Large intestine (tissue), 3 donors: ENCODE results near the gene CDA. TPM values are rescaled to one million over a fixed set of nuclear protein-coding genes. Genes with fewer than 3 reads are reported as not detected.
"Not testable (repeated sequence)": the region's sequence is repeated elsewhere in the genome, so short reads cannot be mapped to it uniquely, and the experiment has no call there.

Source experiments
- DNase-seq, 2 donors: peaks; one replicate each; pipeline versions ENCODE4 v3.0.0 to v3.0.0-alpha.2; 2013
- H3K27ac ChIP-seq: one replicate; pipeline ENCODE4 v1.5.1; 2013; ENCODE audit warnings: low read length
- H3K27me3 ChIP-seq: 2 replicates; pipeline ENCODE4 v1.6.1; 2013; ENCODE audit warnings: low read length; ENCODE audit not compliant: control insufficient read depth, insufficient read depth
- H3K36me3 ChIP-seq: 2 replicates; pipeline ENCODE4 v1.6.1; 2013; ENCODE audit warnings: low read length; ENCODE audit not compliant: control insufficient read depth, insufficient read depth
- H3K4me1 ChIP-seq: one replicate; pipeline ENCODE4 v1.6.1; 2013; ENCODE audit warnings: low read length; ENCODE audit not compliant: control insufficient read depth, insufficient read depth
- H3K4me3 ChIP-seq: one replicate; pipeline ENCODE4 v1.5.1; 2013; ENCODE audit warnings: low read length
- H3K9me3 ChIP-seq: one replicate; pipeline ENCODE4 v1.6.1; 2013; ENCODE audit warnings: mild to moderate bottlenecking, low read depth, low read length, moderate library complexity; ENCODE audit not compliant: control insufficient read depth
- WGBS: methylation state at CpG from one replicate; pipeline ENCODE4 v1.1.5; 2013; ENCODE audit warnings: low lambda C conversion rate; ENCODE audit not compliant: insufficient coverage; 5-methylcytosine and 5-hydroxymethylcytosine counted together
- polyA plus RNA-seq: library from polyadenylated mRNA; unstranded; fragments of 120-200 nt; gene quantifications from one replicate; pipeline ENCODE4 v1.2.1, GENCODE V29; 2013

Gene CDA
- polyA plus RNA-seq, 1 donor: 0.64 TPM

DNA sequence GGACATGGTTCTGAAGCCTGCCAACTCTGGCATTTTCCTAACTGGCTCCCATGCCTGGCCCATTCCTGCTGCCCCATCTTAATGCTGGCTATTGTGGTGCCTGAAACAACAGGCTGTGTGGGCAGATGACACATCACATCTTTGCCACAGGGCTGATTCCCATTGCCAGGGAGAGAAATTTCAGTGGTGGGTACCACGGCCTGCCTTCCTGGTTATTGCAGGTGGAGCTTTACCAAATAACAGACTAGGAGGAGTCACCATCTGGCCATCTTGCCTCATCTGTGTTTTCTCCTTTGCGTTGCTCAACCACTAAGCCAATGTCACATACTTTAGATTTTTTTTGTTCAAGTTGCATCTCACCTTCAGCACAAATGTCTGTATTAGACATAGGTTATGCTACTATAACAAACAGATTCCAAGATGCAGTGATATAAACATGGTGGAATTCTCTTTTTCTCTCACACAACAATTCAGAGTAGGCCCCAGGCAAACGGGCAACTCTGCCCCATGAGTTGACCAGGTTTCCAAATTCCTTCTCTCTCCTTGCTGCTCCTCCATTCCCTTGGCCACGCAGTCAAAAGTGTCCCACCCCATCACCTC lies 14.1 kb downstream of the CDA start:
- Histone ChIP-seq H3K27me3 (no peaks in the 10 kb centered on the region), H3K4me1 (no peaks in the 10 kb centered on the region), H3K36me3 (no peaks in the 10 kb centered on the region), H3K4me3 (no peak overlapping the region), H3K27ac (no peak overlapping the region), H3K9me3 (no peaks in the 10 kb centered on the region)
- DNase-seq: no peak
- no CpG with 5 or more reads among the region's 4 CpGs for WGBS

DNA sequence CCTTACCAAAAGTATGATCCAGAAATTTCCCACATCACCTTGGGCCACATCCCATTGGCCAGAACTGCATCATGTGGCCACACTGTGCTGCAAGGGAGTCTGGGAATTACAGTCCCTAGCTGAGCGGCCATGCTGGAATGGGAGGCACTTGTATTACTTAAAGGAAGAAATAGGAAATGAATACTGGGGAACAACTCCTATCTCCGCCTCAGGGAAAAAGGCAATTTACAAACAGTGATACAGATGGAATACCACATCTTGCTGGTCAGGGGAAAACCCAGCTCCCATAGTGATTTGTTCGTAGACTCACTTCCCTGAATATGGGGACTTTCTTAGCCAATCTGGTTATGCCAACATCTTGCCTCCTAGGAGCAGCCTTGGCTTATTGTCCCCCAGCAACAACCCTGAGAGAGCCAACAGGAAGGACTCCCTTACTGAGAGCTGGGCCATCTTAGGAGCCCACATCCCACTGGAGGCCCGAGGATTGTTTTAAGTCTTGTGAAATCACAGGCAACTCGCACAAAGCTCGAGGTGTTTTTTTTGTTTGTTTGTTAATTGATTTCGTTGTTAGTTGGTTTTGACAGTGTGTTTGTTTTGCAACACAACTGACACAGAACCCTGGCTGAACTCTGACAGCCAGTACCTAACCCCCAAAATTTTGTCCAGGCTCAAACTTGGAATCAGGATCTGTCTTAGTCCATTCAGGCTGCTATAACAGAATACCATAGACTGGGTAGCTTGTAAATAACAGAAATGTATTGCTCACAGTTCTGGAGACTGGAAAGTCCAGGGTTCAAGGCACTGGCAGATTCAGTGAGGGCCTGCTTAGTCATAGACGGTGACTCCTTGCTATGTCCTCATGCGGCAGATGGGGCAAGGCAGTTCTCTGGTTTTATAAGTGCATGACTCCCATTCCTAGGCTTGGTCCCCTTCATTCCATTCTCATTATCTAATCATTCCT lies 14.9 kb downstream of the CDA start:
- H3K36me3 ChIP-seq: no peaks in the 10 kb centered on the region
- no peak for DNase-seq
- no peak overlapping the region for H3K27ac ChIP-seq
- no peaks in the 10 kb centered on the region for H3K27me3 ChIP-seq
- WGBS: no CpG with 5 or more reads among the region's 9 CpGs
- no peaks in the 10 kb centered on the region for H3K9me3 ChIP-seq
- H3K4me1 ChIP-seq: no peaks in the 10 kb centered on the region
- no peak overlapping the region for H3K4me3 ChIP-seq

DNA sequence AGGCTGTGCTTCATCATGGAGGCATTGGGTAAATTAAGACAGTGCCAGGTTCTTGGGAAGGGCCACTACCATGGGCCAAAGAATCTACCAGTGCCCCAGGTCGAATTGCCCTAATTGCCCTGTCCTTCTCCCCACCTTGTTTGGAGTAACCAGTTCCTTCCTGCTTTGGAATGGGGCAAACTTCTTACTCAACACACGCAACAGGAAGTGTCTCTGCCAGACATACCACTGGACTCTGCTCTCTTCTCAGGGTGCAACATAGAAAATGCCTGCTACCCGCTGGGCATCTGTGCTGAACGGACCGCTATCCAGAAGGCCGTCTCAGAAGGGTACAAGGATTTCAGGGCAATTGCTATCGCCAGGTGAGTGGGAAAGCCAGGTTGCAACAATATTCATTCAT lies 15.8 kb downstream of the CDA start:
- H3K27ac ChIP-seq: no peak overlapping the region
- H3K4me3 ChIP-seq: no peak overlapping the region
- H3K36me3 ChIP-seq: no peaks in the 10 kb centered on the region
- DNase-seq: no peak
- no peaks in the 10 kb centered on the region for H3K9me3 ChIP-seq
- no peaks in the 10 kb centered on the region for H3K27me3 ChIP-seq
- H3K4me1 ChIP-seq: no peaks in the 10 kb centered on the region
- WGBS: no CpG with 5 or more reads among the region's 7 CpGs

DNA sequence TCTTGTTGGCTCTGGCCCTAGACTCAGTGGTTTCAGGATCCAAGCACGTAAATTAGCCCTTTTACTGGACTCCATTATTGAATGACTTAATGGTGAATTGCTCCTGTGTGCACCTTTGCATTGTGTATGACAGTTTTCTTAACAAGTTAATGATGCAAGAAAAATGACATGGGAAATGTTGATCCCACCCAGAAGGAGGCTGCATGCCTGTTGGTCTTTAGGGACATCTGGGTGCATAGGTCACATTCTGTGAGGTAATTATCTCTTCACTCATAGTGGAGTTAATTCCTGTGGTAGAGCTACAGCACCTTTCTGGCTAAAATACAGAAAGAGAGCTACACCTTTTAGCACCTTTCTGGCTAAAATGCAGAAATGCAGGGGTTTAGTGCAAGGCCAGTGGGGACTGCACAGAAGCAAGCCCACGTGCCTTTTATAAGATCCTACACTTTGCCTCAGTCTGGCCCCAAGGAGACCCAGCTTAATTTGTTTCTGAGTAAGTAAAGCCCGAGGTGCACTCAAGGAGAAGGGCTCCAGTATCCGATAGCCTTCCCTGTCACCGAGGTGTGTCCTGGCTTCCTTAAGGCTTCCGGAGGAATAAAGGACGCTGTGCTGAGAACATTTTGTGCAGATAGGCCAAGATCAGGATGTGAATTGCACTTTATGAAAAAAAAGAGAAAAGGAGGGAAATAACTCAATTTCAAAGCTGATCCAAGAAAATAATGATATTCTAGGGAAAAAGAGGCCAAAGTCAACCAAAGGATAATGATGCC lies 18.1 kb downstream of the CDA start:
- not testable (repeated sequence) for H3K27ac ChIP-seq, DNase-seq, H3K4me1 ChIP-seq, H3K9me3 ChIP-seq, H3K27me3 ChIP-seq, H3K36me3 ChIP-seq, H3K4me3 ChIP-seq
- WGBS: no CpG with 5 or more reads among the region's 7 CpGs

DNA sequence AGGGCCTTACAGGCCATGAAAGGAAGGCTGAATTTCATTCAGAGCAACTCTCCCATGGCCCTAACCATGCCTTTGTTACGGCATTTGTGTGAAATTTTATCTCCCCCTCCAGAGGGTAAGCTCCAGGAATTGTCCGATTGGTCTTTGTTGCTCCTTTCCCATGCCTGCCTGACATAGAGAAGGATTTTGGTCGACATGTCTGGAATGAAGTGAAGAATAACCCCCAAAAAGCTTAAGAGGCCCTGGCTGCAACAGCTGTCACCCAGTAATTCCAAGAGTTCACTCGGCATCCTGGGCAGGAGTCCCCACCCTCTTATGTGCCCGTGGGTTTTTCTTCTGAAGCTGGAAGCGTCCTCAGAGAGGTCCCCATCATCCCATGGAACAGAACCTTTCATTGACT lies 20.6 kb downstream of the CDA start:
- no peaks in the 10 kb centered on the region for H3K9me3 ChIP-seq
- H3K36me3 ChIP-seq: no peaks in the 10 kb centered on the region
- DNase-seq: no peak
- no CpG with 5 or more reads among the region's 6 CpGs for WGBS
- H3K27me3 ChIP-seq: no peaks in the 10 kb centered on the region
- H3K4me3 ChIP-seq: no peak overlapping the region
- H3K4me1 ChIP-seq: peaks cover 13% of the 10 kb centered on the region
- no peak overlapping the region for H3K27ac ChIP-seq

DNA sequence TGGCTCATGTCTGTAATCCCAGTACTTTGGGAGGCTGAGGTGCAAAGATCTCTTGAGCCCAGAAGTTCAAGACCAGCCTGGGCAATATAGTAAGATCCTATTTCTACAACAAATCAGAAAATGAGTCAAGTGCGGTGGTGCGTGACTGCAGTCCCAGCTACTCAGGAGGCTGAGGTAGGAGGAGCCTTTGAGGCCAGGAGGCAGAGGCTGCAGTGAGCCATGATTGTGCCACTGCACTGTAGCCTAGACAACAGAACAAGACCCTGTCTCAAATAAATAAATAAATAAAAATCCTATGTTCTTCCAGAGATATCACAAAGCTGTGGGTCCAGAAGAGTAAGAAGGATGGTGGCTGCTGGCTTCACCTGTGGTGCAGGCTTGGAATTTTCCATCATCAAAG lies 22.1 kb downstream of the CDA start:
- Histone ChIP-seq H3K4me3 (no peak overlapping the region), H3K27me3 (no peaks in the 10 kb centered on the region), H3K36me3 (no peaks in the 10 kb centered on the region), H3K27ac (no peak overlapping the region), H3K4me1 (peaks cover 13% of the 10 kb centered on the region), H3K9me3 (no peaks in the 10 kb centered on the region)
- no CpG with 5 or more reads among the region's 2 CpGs for WGBS
- no peak for DNase-seq

DNA sequence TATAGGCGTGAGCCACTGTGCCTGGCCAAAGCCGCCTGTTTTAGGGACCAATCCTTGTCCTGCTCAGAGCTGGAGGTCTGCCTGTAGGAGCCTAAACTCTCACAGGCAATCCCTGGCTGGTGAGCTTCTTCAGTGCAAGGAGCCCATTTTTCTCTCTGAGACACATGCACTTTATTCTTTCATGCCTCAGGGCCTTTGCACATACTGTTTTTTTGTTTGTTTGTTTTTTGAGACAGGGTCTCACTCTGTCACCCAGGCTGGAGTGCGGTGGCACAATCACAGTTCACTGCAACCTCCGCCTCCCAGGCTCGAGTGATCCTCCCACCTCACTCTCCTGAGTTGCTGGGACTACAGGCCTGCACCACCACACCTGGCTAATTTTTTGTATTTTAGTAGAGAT lies 22.8 kb downstream of the CDA start:
- DNase-seq: no peak
- no peak overlapping the region for H3K27ac ChIP-seq

DNA sequence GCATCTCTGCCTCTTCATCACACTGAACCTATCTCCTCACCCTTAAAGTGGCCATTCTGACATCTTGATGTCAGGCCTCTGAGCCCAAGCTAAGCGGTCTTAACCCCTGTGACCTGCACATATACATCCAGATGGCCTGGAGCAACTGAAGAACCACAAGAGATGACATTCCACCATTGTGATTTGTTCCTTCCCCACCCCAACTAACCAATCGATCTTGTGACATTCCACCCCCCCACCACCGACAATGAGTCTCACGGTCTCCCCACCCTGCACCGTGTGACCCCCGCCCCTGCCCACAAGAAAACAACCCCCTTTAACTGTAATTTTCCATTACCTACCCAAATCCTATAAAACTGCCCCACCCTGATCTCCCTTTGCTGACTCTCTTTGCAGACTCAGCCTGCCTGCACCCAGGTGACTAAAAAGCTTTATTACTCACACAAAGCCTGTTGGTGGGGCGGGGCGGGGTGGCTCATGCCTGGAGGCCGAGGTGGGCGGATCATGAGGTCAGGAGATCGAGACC lies 23.4 kb downstream of the CDA start:
- Histone ChIP-seq H3K4me1 (peaks cover 13% of the 10 kb centered on the region), H3K27me3 (no peaks in the 10 kb centered on the region), H3K9me3 (no peaks in the 10 kb centered on the region), H3K4me3 (no peak overlapping the region), H3K27ac (no peak overlapping the region), H3K36me3 (no peaks in the 10 kb centered on the region)
- 71% methylated on average over 3 of the region's 11 CpGs for WGBS
- no peak for DNase-seq

More for the DNA sequence above, 22.8 kb downstream of the CDA start:
- H3K27me3 ChIP-seq: no peaks in the 10 kb centered on the region
- peaks cover 13% of the 10 kb centered on the region for H3K4me1 ChIP-seq
- no peaks in the 10 kb centered on the region for H3K9me3 ChIP-seq
- WGBS: 100% methylated on average over 1 of the region's 5 CpGs
- H3K4me3 ChIP-seq: no peak overlapping the region
- no peaks in the 10 kb centered on the region for H3K36me3 ChIP-seq

DNA sequence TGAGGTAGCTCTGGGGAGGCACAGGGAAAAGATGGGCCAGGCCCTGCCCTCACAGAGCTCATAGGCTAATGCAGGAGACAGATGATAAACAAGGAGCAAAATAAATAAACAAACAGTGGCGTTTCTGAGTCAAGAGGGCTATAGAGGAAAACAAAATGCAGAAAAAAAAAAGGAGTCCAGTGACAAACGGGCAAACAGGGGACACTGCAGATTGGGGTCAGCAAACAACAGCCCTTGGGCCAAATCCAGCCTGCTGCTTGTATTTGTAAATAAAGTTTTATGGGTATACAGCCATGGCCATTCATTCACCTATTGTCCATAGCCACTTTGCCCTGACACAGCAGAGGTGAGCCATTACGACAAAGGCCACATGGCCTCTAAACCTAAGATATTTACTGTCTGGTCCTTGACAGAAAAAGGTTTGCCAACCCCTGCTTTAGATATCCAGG lies 25.3 kb downstream of the CDA start:
- DNase-seq: no peak
- Histone ChIP-seq H3K4me3 (no peak overlapping the region), H3K27me3 (no peaks in the 10 kb centered on the region), H3K36me3 (no peaks in the 10 kb centered on the region), H3K4me1 (peaks cover 16% of the 10 kb centered on the region), H3K9me3 (no peaks in the 10 kb centered on the region), H3K27ac (peak overlapping the region; percentile 79)
- 63% methylated on average over 3 of the region's 3 CpGs for WGBS
